Loucy (cell line): ENCODE results near the gene ZFAND3.

Source experiments
- EZH2phosphoT487 ChIP-seq: fragments of 200-600 bp; IDR thresholded peaks from 2 replicates; pipeline ENCODE4 v1.6.1; 2018; ENCODE audit warnings: antibody characterized with exemption, mild to moderate bottlenecking, moderate library complexity, borderline replicate concordance
- TF ChIP-seq, protein P1 (sequence below): fragments of 200-600 bp; sonication (generic); conservative IDR thresholded peaks from 2 replicates; pipeline ENCODE4 v1.5.1; 2014; ENCODE audit warnings: mild to moderate bottlenecking, antibody characterized with exemption, low read length

DNA sequence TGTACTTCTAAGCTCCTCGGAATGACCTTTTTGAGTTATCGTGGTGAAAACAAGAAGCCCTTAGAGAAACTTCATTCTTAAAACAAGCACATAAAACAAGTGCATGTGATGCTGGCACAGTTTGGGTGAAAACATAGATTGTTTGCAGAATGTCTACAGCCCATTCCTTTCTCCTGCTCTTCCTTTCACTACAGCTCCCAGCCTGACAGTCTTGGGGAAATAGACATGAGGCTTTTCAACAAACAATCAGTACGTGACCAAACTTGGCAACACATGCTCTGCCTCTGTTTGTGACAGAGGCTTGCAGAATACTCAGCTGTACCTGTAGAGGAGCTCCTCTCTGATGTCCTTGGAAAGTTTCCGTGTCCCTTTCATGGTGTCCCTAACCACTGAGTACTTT lies 321.6 kb downstream of the ZFAND3 start:
- TF ChIP-seq, protein P1, sequence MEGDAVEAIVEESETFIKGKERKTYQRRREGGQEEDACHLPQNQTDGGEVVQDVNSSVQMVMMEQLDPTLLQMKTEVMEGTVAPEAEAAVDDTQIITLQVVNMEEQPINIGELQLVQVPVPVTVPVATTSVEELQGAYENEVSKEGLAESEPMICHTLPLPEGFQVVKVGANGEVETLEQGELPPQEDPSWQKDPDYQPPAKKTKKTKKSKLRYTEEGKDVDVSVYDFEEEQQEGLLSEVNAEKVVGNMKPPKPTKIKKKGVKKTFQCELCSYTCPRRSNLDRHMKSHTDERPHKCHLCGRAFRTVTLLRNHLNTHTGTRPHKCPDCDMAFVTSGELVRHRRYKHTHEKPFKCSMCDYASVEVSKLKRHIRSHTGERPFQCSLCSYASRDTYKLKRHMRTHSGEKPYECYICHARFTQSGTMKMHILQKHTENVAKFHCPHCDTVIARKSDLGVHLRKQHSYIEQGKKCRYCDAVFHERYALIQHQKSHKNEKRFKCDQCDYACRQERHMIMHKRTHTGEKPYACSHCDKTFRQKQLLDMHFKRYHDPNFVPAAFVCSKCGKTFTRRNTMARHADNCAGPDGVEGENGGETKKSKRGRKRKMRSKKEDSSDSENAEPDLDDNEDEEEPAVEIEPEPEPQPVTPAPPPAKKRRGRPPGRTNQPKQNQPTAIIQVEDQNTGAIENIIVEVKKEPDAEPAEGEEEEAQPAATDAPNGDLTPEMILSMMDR, result no peak
- no peak for TF ChIP-seq EZH2phosphoT487
